Motor neuron (in vitro differentiated cells): ENCODE results near the gene HMOX2. TPM values are rescaled to one million over a fixed set of nuclear protein-coding genes. Genes with fewer than 3 reads are reported as not detected.

Experiments used
- ATAC-seq, 8 experiments: fragments of 200-7000 bp; cut with Tn5 transposase; replicated peaks in 6 of 8; 2 replicates each; pipeline ENCODE4 v1.8.0; 2021; ENCODE audit warnings: mild to moderate bottlenecking in 8 of 8, moderate library complexity in 8 of 8
- H3K27ac ChIP-seq, 2 donors: fragments of 250-450 bp; sonication (Bioruptor Pico); 2 replicates each; pipeline ENCODE4 v1.9.0; 2021; ENCODE audit warnings: antibody characterized with exemption in 2 of 2, mild to moderate bottlenecking in 2 of 2, moderate library complexity in 1 of 2
- H3K4me1 ChIP-seq, 2 donors: fragments of 250-450 bp; sonication (Bioruptor Pico); replicated peaks in 1 of 2; 2 replicates each; pipeline ENCODE4 v1.6.1; 2021; ENCODE audit warnings: antibody characterized with exemption in 2 of 2, mild to moderate bottlenecking in 2 of 2, moderate library complexity in 1 of 2
- H3K4me3 ChIP-seq, 5 donors: fragments of 250-450 bp; sonication (Bioruptor Pico); 2 replicates each; pipeline ENCODE4 v1.9.0; 2021; ENCODE audit warnings: antibody characterized with exemption in 5 of 5, mild to moderate bottlenecking in 5 of 5, moderate library complexity in 4 of 5
- whole genome bisulfite sequencing, 10 experiments: fragments of 450-650 bp; shearing (Covaris generic); methylation state at CpG; one replicate each; pipeline ENCODE4 v1.0.0; 2022; 5-methylcytosine and 5-hydroxymethylcytosine counted together
- in situ Hi-C, 9 experiments: fragments of 400-800 bp; cut with MboI; loops; one replicate each; pipeline ENCODE4 v1.15.0; 2021; ENCODE audit warnings: low sequenced_read_pairs in 9 of 9, low pct_unique_long_range_greater_than_20kb in 2 of 9; ENCODE audit not compliant: unreplicated experiment in 9 of 9
- total RNA-seq, 8 experiments: library from RNA; unstranded; fragments of 300-600 nt; gene quantifications; 2 replicates each; pipeline versions ENCODE4 v1.2.3 to v1.2.4, GENCODE V29; 2022

Gene HMOX2
- total RNA-seq, 8 experiments from 2014 or later, result 31.5 to 67.8 (median 44.1) TPM

- in situ Hi-C loops, result no loop called here
- Histone ChIP-seq H3K4me1 (peaks cover 0 to 7% of the 10 kb centered on the region in 2 donors), H3K4me3 (no peak overlapping the region), H3K27ac (no peak overlapping the region)
- 20 to 100% (median 96%) methylated on average over 1 to 3 of the region's 4 CpGs; no CpG with 5 or more reads in 5 of the 10 experiments for WGBS, 10 experiments
- ATAC-seq, result no peak
Observed at GRCh38 chr16:4523686-4524085, 47.5 kb downstream of the HMOX2 start.

DNA sequence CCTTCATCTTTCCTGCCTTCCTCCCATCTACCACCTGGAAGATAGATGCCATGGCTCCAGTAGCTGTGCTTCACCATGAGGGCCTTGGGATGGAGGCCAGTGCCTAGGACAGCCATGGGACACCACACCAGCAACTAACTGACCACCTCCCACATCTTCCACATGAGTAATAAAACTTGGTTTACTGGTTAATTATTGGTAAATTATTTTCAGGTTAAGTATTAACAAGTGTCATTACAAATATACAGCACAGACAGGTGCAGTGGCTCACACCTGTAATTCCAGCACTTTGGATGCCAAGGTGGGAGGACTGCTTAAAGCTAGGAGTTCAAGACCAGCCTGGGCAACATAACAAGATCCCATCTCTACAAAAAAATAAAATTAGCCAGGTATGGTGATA is 48.4 kb downstream of the HMOX2 start:
- no peak for ATAC-seq
- in situ Hi-C loops, result no loop called here

GRCh38 chr16:4525069-4525468 is 48.9 kb downstream of the HMOX2 start:
- 56 to 88% (median 71%) methylated on average over 1 to 6 of the region's 7 CpGs; no CpG with 5 or more reads in 4 of the 10 experiments for WGBS, 10 experiments
- in situ Hi-C loops, result no loop called here
- peaks cover 0 to 7% of the 10 kb centered on the region in 2 donors for H3K4me1 ChIP-seq
- peak in 1 of 8 experiments; percentile 16 for ATAC-seq
- no peak overlapping the region for H3K4me3 ChIP-seq
- H3K27ac ChIP-seq, result no peak overlapping the region

More for the DNA sequence above, 48.4 kb downstream of the HMOX2 start:
- H3K4me3 ChIP-seq, result no peak overlapping the region
- H3K27ac ChIP-seq, result no peak overlapping the region
- H3K4me1 ChIP-seq, result peaks cover 0 to 7% of the 10 kb centered on the region in 2 donors

DNA sequence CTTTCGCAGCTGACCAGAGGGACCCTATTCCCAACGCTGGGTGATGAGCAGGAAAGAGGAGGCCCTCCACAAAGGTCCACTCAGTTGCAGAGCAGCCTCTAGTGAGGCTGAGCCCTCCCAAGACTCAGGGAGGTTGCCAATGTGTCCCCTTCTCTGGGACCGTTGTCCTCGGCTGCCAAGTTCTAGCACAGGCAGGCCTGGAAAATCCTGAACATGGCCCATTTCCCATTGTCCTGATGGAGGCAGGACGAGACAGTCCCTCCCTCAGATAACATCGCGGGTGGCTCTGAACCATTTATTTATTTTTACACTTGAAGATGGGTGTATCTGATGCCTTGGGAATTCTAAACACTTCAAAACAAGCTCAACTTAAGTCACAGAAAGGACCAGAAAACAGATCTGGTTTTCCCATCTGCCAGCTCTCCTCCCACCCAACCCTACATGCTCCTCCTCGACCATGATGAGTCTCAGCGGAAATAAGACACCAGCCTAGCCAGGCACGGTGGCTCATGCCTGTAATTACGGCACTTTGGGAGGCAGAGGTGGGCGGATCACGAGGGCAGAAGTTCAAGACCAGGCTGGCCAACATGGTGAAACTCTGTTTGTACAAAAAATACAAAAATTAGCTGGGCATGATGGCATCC is 49.6 kb downstream of the HMOX2 start:
- Histone ChIP-seq H3K4me3 (no peak overlapping the region), H3K4me1 (peaks cover 0 to 7% of the 10 kb centered on the region in 2 donors), H3K27ac (no peak overlapping the region)
- in situ Hi-C loops, result no loop called here
- ATAC-seq, result no peak
- WGBS, 10 experiments, result 30 to 100% (median 87%) methylated on average over 1 to 6 of the region's 13 CpGs; no CpG with 5 or more reads in 1 of the 10 experiments

- Histone ChIP-seq H3K4me1 (no peaks in the 10 kb centered on the region), H3K27ac (no peak overlapping the region), H3K4me3 (no peak overlapping the region)
- in situ Hi-C loops, result no loop called here
- ATAC-seq, result peak in 5 of 8 experiments; percentile 14 to 53 (median 28)
- 41 to 84% (median 58%) methylated on average over 1 to 11 of the region's 16 CpGs; no CpG with 5 or more reads in 2 of the 10 experiments for WGBS, 10 experiments
Observed at GRCh38 chr16:4529085-4530060, 53.2 kb downstream of the HMOX2 start.

GRCh38 chr16:4531811-4532210 is 55.6 kb downstream of the HMOX2 start:
- Histone ChIP-seq H3K4me1 (peaks cover 2 to 3% of the 10 kb centered on the region in 2 donors), H3K4me3 (no peak overlapping the region), H3K27ac (no peak overlapping the region)
- WGBS, 10 experiments, result 60 to 100% (median 90%) methylated on average over 1 to 6 of the region's 8 CpGs; no CpG with 5 or more reads in 2 of the 10 experiments
- in situ Hi-C loops, result no loop called here
- peak in 3 of 8 experiments; percentile 24 to 58 (median 40) for ATAC-seq

DNA sequence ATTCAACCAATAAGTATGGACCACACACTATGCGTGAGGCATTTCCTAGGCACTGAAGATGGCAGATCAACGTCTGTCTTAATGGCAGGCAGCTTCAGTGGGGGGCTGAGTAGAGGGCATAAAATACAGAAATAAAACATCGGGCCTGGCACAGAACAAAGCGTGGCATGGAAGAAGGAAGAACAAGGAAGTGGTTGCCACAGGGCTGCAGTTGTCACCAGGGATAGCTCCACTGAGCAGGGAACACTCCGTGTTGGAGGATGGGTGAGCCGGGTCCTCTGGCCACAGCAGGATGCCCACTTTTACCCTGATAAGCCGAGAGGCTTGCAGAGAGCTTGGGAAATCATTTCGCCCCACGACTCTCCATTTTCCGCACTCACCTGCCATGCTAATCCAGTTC is 56.0 kb downstream of the HMOX2 start:
- in situ Hi-C loops, result no loop called here
- no peak for ATAC-seq
- peaks cover 7% of the 10 kb centered on the region in 2 donors for H3K4me1 ChIP-seq
- no peak overlapping the region for H3K4me3 ChIP-seq
- no peak overlapping the region for H3K27ac ChIP-seq
- 85 to 100% (median 92%) methylated on average over 1 to 5 of the region's 10 CpGs; no CpG with 5 or more reads in 2 of the 10 experiments for WGBS, 10 experiments

GRCh38 chr16:4533490-4533889 is 57.3 kb downstream of the HMOX2 start:
- Histone ChIP-seq H3K27ac (no peak overlapping the region), H3K4me1 (peaks cover 7 to 9% of the 10 kb centered on the region in 2 donors), H3K4me3 (no peak overlapping the region)
- no peak for ATAC-seq
- in situ Hi-C loops, result no loop called here
- 100% methylated on average over 1 to 2 of the region's 6 CpGs; no CpG with 5 or more reads in 7 of the 10 experiments for WGBS, 10 experiments

DNA sequence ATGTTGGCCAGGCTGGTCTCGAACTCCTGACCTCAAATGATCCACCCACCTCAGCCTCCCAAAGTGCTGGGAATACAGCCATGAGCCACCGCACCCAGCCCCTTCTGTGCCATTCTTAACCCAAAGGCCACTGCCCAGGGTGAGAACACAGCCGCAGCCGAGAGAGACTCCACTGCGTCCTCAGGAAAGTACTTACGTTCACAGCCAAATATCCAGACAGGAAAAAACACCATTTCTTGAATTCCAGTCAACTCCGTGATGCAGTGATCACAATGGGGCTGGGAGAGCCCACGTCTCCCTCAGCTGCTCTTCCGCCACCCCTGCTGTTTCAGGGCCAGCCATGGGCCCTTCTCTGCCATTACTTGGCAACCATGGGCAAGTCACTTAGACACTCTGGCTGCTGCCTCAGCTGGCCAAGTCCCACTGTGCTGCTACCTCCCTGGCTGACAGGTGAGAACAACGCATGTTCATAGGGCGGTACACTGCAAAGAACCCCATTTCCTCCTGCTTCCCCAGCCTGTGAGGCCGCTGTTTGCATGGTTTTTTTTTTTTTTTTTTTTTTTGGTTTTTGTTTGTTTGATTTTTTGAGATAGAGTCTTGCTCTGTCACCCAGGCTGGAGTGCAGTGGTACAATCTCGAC is 58.1 kb downstream of the HMOX2 start:
- H3K4me1 ChIP-seq, result peaks cover 9 to 12% of the 10 kb centered on the region in 2 donors
- in situ Hi-C loops, result no loop called here
- H3K4me3 ChIP-seq, result no peak overlapping the region

GRCh38 chr16:4535627-4536108 is 59.5 kb downstream of the HMOX2 start:
- WGBS, 10 experiments, result 50 to 100% (median 88%) methylated on average over 1 to 3 of the region's 7 CpGs; no CpG with 5 or more reads in 4 of the 10 experiments
- Histone ChIP-seq H3K27ac (no peak overlapping the region), H3K4me1 (peaks cover 9 to 12% of the 10 kb centered on the region in 2 donors), H3K4me3 (no peak overlapping the region)
- in situ Hi-C loops, result no loop called here
- no peak for ATAC-seq

More for the DNA sequence above, 58.1 kb downstream of the HMOX2 start:
- no peak for ATAC-seq
- no peak overlapping the region for H3K27ac ChIP-seq
- 85 to 100% (median 96%) methylated on average over 1 to 8 of the region's 13 CpGs; no CpG with 5 or more reads in 1 of the 10 experiments for WGBS, 10 experiments

- in situ Hi-C loops, result no loop called here
- WGBS, 10 experiments, result 75 to 100% (median 96%) methylated on average over 4 to 14 of the region's 15 CpGs; no CpG with 5 or more reads in 2 of the 10 experiments
- ATAC-seq, result no peak
- H3K4me1 ChIP-seq, result peaks cover 9 to 12% of the 10 kb centered on the region in 2 donors
- peak overlapping the region in 1 of 5 donors; percentile 66 for H3K4me3 ChIP-seq
- no peak overlapping the region for H3K27ac ChIP-seq
Observed at GRCh38 chr16:4536391-4537106, 60.4 kb downstream of the HMOX2 start.
